ENCODE measurements around the gene MRPS15.
"Not testable (repeated sequence)": the region's sequence is repeated elsewhere in the genome, so short reads cannot be mapped to it uniquely, and the experiment has no call there.

The MRPS15 gene

DNA sequence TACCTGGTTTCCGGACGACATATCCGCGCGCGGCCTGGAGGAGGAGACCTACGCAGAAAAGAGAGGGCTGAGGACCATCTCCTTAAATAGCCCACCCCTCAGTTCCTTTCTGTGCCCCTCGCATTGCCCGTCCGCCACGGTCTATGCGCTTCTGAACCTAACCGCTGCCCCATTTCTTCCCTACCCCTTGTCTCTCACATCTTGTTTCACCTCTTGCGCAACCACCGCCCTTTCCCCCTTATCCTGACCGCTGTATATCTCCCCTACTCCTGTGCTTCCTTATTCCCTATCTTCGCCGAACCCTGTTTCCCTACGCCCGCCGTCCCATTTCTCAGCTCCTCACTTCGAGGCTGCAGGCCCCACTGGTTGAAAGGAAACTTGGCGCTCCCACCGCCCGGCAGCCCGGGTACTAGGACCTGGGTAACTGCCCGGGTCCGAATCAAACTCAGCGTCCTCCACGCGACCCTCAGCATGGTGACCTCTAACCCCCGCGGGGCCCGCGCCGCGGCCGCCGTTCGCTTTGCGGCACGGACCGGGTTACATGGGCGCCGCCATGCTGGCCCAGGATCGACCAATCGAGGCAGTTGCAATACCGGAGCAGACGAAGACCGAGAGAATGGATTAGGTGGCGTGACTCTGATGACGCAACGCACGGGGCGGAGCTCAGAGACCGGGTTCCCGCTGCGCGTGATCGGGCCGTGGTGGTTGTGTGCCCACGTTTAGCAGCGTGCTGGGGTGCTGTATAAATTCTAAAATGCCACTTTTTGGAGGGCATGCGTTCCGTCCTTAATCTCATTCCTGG lies at the start of gene MRPS15:
Gene MRPS15, minus strand, starts transcription at position 582 of the 802 bp plus-strand sequence. Its CDS starts 109 bp downstream, at position 473.
- DNase-seq = peak; percentile 98

GRCh38 chr1:36512842-36513241 lies 48.7 kb upstream of the MRPS15 start:
- no peak for DNase-seq

- no peak for DNase-seq
Measured at GRCh38 chr1:36511804-36512798, 47.9 kb upstream of the MRPS15 start.

DNA sequence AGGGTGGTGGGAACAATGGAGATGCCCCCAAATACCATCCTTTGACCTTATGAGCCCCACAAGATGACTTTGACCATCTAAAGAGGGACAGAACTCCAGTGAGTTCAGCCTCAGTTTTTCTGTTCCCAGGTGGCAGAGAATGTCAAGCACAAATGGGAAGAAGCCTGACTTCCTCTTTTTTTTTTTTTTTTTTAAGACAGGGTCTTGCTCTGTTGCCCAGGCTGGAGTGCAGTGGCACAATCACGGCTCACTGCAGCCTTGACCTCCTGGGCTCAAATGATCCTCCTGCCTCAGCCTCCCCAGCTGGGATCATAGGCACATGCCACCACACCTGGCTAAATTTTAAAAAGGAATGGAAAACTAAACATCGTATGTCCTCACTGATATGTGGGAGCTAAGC lies 47.0 kb upstream of the MRPS15 start:
- not testable (repeated sequence) for DNase-seq

GRCh38 chr1:36510418-36510817 lies 46.2 kb upstream of the MRPS15 start:
- DNase-seq = no peak

DNA sequence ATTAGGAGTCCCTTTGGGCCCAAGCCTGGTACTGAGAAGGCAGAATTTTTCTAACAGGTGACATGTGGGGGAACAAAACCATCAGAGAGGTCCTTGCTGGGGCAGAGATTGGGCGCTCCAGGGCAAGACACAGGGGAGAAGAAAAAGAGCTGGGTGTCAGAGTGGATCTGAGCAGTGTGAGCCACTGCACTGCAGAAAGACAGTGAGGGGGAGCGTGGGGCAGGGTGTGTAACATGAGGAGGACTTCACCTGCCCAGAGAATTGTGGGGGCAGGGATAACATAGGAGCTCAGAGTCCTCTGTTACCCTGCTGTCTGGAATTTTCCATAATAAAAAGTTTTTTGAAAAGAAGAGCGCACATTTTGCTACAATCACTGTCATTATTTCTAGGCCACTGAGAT lies 44.1 kb upstream of the MRPS15 start:
- no peak for DNase-seq

DNA sequence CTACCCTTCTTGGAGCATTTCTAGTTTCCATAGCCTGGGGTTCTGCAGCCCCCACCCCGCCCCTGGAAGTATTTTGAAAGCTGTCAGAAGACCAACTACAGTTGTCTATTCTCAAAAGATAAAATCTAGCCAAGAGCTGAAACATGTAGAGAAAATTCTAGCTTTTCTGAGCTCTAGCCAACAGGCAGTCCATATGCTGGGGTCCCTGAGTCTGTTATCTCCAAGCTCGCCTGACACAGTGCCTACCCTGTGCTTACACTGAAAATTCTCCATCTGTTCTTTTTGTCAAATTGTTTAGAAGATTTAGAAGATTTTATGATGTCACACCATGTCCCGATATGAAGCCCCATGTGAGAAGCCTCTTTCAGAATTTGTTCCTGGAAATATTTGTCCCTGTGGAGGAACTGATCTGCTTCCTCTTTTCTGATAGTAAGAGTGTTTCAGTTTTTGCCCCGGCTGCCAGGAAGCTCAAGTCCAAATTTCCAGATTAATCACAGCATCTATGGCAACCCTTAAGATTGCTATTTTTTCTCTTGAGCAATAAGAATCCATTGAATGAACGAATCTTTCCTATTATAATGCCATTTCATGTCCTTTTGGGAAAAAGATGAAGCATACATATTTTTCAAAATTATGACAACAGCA lies 42.2 kb upstream of the MRPS15 start:
- DNase-seq = no peak

GRCh38 chr1:36503733-36504132 lies 39.5 kb upstream of the MRPS15 start:
- DNase-seq = no peak

- DNase-seq = no peak
Measured at GRCh38 chr1:36503159-36503558, 39.0 kb upstream of the MRPS15 start.

DNA sequence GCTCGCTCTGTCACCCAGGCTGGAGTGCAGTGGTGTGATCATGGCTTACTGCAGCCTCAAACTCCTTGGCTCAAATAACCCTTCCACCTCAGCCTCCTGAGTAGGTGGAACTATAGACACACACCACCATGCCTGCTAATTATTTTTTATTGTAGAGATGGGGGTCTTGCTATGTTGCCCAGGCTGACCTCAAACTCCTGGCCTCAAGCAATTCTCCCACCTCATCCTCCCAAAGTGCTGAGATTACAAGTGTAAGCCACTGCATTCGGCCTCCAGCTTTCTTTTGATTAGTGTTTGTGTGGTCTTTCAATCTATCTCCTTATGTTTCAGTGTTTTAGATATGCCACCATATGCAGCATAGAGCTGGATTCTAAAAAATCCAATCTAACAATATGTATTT lies 38.4 kb upstream of the MRPS15 start:
- no peak for DNase-seq

- not testable (repeated sequence) for DNase-seq
Measured at GRCh38 chr1:36501911-36502310, 37.7 kb upstream of the MRPS15 start.

DNA sequence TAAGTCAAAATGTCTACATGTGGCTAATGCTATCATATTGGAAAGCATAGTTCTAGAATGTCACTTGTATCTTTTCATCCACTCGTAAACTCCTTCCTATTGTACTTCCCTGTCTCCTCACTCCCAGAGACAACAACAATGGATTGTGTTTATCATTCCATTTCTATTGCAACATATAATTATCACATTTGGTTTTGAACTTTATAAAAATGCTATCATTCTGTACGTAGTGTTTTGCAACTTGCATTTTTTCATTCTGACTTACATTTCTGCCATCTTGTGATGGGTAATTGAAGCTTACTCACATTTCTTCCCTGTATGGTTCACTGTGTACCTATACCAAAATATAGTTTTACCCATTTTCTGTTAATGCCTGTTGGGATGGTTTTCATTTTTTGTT lies 33.0 kb upstream of the MRPS15 start:
- DNase-seq = no peak

- no peak for DNase-seq
Measured at GRCh38 chr1:36494971-36495370, 30.8 kb upstream of the MRPS15 start.

- DNase-seq = no peak
Measured at GRCh38 chr1:36493524-36493923, 29.3 kb upstream of the MRPS15 start.

DNA sequence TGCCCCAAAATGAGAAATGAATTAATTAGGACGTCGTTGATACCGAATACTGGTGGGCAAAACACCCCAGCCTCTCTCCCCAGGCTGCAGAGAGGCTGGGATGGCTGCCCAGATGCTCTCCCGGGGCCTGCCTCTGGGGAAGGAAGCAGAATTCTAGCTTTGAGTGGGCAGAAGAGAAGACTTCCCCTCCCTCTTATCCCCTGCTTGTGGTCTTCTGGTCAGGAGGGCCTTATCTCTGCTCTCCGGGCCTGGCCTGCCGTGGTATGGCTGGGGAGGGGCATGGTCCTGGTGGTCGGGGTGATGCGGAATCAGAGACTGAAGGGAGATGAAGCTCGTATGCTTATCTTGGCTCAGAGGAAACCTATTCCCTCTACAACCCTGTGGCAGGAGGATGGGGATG lies 28.3 kb upstream of the MRPS15 start:
- no peak for DNase-seq

GRCh38 chr1:36489258-36490051 lies 25.3 kb upstream of the MRPS15 start:
- DNase-seq = not testable (repeated sequence)

- no peak for DNase-seq
Measured at GRCh38 chr1:36487906-36488305, 23.7 kb upstream of the MRPS15 start.

GRCh38 chr1:36487336-36487725 lies 23.1 kb upstream of the MRPS15 start:
- not testable (repeated sequence) for DNase-seq

- no peak for DNase-seq
Measured at GRCh38 chr1:36486439-36487335, 22.5 kb upstream of the MRPS15 start.

DNA sequence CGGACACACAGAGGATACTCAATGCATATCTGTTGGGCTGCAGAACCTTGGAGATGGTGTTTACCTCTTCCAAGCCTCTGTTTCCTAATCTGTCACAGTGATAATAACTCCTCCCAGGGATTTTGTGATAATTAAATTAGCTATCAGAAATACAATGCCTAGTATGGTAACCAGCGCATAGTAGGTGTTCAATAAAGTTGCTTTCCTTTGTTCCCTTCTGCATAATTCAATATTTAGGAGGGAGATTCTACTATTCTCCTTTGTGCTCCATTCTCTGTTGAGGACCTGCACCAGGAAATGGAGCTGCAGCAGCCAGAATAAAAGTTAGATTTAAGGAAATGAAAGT lies 21.9 kb upstream of the MRPS15 start:
- no peak for DNase-seq

DNA sequence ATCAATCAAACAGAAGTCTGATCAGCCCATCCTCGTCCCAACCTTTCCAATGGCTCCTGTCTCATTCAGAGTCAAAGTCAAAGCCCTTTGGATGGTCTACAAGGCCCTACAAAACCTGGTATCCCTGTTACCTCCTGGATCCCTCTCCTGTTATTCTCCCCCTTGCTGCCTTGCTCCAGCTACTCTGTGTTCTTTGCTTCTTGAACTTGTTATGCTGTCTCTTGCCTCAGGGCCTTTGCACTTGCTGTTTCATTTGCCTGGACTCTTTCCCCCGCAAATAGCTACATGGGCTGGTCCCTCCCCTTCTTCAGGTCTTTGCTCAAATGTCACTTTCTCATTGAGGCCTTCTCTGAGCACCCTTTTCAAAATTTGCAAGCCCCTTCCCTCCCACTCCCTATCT lies 19.9 kb upstream of the MRPS15 start:
- no peak for DNase-seq

Measured in activated CD8-positive, alpha-beta memory T cell treated with anti-CD3 and anti-CD28 coated beads for 24 hours (primary cell).